Fibroblast of the aortic adventitia (primary cell): ENCODE results near the gene RAE1. TPM values are rescaled to one million over a fixed set of nuclear protein-coding genes. Genes with fewer than 3 reads are reported as not detected.
A peak's percentile ranks its signal among the peaks of the same experiment; 100 is the strongest.

Source experiments
- DNase-seq: peaks from one replicate; pipeline ENCODE4 v3.0.0-alpha.2; 2010; ENCODE audit warnings: low read depth
- H3K4me3 ChIP-seq: 2 replicates; pipeline ENCODE4 v1.5.1; 2011; ENCODE audit warnings: low read depth, mild to moderate bottlenecking, control low read depth, low read length, moderate library complexity
- total RNA-seq: library from RNA; depleted of rRNA; stranded (reverse); fragments of >200 nt; gene quantifications from 2 replicates; pipeline ENCODE4 v1.2.3, GENCODE V29; 2012; ENCODE audit warnings: low replicate concordance
- TF ChIP-seq, protein P1 (sequence below): IDR thresholded peaks from 2 replicates; pipeline ENCODE4 v1.5.1; 2011; ENCODE audit warnings: mild to moderate bottlenecking, low read length, control low read depth, inconsistent platforms; ENCODE audit not compliant: insufficient read depth

The RAE1 gene
- total RNA-seq, 1 donor = 24.8 TPM

DNA sequence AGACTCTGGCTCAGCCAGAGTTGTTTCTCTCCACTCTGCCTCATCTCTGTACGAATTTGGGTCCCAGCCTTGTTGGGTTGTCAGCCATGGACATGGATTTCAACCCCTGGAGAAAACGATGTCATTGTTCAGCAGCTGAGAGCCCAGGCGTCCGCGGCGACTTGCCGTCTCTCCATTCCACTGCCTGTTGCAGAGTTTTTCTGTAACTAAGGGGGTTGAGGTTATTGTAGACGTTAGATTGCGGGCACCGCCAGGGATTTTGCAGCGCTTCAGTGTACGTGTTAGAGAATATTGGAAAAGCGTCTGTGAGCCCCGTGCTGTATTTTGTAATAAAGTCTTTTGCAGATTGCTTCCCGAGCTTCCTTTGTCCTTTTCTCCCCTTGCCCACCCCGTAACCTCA is 27.1 kb downstream of the RAE1 start:
- H3K4me3 ChIP-seq = no peak overlapping the region
- TF ChIP-seq, protein P1, sequence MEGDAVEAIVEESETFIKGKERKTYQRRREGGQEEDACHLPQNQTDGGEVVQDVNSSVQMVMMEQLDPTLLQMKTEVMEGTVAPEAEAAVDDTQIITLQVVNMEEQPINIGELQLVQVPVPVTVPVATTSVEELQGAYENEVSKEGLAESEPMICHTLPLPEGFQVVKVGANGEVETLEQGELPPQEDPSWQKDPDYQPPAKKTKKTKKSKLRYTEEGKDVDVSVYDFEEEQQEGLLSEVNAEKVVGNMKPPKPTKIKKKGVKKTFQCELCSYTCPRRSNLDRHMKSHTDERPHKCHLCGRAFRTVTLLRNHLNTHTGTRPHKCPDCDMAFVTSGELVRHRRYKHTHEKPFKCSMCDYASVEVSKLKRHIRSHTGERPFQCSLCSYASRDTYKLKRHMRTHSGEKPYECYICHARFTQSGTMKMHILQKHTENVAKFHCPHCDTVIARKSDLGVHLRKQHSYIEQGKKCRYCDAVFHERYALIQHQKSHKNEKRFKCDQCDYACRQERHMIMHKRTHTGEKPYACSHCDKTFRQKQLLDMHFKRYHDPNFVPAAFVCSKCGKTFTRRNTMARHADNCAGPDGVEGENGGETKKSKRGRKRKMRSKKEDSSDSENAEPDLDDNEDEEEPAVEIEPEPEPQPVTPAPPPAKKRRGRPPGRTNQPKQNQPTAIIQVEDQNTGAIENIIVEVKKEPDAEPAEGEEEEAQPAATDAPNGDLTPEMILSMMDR = no peak
- no peak for DNase-seq

DNA sequence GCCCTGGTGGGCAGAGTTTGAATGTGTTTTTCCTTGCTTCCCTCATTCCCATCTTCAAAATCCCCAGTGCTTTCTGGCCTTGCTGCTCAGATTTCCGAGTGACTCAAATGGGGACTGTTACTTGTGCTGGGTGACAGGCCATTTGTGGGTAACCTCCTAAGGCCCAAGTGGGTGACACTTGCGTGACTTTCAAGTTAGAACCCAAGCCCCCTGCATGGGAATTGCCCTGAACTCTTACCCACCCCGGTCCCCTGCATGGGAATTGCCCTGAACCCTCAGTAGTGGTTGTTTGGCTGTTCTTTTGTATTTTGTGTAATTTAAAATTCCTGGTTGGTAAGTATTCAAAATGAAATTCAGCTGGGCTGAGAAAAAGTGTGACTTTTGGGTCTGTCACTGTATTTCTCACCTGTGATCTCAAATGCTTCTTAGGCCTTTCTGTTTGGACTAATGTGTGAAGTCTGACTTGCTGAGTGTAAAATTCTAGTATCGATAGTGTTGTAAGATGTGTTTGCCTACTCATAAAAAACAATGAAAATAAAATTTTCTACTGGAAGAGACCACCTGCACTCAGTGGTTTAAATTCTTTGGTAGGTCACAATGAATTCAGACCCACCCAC is 27.7 kb downstream of the RAE1 start:
- H3K4me3 ChIP-seq = no peak overlapping the region
- TF ChIP-seq, protein P1 = no peak
- no peak for DNase-seq

- H3K4me3 ChIP-seq = no peak overlapping the region
- TF ChIP-seq, protein P1 = no peak
- DNase-seq = no peak
Measured at GRCh38 chr20:57379263-57379647, 28.2 kb downstream of the RAE1 start.

DNA sequence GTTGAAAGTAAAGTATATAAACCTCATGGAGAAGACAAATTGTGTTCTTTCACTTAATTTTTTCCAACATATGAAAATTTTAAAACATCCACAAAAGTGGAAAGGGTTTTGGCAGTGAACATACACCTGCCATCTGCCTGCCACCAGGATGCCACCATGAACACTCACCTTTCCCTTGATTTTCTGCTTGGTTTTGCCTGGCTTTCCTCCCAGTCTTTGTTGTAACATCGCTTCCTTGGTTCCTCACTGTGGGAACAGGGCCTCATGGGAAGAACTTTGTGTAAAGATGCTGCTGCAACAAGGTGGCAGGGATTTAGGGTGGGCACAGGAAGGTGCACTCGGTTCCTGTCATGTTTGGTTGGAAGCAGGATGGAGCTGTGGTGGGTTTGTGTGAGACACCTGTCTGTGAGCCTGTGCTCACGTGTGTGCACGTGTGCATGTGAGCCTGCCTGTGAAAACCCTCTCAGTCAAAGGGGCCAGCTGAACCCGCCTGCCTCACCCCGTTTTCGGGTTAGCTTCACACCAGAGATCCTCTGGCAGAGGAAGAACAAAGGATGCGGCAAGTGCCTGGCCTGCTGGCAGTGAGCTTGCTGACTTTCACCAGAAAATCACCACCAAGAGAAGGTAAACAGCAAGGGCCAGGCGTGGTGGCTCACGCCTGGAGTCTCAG is 29.2 kb downstream of the RAE1 start:
- TF ChIP-seq, protein P1 = no peak

DNA sequence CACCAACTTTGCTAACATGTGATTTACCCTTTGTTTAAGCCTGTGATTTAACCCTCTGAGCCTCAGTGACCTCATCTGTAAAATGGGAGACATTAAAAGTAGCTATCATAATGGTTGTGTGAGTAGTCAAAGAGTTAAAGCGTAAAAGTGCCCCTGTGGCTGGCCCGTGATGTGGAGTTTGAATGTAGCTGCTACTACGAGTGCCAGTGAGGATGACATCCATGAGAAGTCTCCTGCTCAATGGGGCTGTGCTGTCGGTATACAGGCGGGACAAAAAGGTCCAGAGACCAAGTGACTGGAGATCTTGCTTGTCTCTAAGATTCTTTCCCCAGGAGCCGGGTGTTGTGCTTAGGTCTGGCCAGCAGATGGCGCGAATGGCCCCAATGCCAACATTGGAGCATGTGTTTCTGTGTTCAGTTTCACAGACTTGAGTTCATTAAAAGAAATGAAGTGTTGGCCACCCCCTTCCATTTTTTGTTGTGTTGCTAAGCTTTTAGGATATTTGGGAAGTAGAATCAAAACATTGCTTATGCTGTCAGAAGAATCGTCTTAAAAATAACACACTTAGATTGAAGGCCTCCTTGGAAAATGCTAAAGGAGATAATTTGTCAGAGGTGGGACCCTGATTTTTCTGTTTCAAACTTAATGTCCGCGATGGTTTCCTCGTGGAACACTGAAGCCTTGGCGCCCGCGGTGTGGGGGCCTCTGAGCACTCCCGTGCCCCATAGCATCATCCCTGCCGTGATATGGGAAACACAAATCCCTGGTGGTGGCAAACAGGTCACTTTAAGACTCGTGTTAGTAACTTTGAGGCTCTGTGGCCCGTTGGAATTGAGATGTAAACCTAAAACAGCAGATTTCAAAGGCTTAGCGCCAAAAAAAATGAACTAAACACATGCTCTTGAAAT is 30.8 kb downstream of the RAE1 start:
- TF ChIP-seq, protein P1 = peak; percentile 95
- DNase-seq = peak; percentile 79
- no peak overlapping the region for H3K4me3 ChIP-seq

More for the DNA sequence above, 29.2 kb downstream of the RAE1 start:
- no peak for DNase-seq
- no peak overlapping the region for H3K4me3 ChIP-seq

DNA sequence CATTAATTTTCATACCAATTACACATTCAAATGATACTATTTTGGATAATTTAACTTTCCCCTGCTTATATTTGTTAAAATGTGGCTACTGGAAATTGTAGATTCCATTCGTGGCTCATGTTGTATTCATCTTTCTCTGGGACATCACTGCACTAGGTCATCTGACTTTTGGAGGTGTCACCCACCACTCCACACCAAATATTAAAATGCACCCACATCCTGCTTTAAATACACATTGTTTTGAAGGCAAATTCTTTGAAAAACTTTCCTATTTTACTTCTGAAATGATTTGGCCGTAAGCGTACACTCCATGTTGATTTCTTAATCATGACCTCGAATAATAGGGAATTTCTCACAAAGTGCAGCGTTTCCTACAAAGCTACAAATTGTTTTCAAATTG is 31.5 kb downstream of the RAE1 start:
- DNase-seq = no peak

More for the DNA sequence above, 31.5 kb downstream of the RAE1 start:
- H3K4me3 ChIP-seq = no peak overlapping the region
- TF ChIP-seq, protein P1 = no peak
